RCC 7860 (cell line): Measurements from ENCODE around the gene ITGB1BP2.
"Not testable (repeated sequence)": the region's sequence is repeated elsewhere in the genome, so short reads cannot be mapped to it uniquely, and the experiment has no call there.

Source experiments
- DNase-seq: peaks from one replicate; pipeline ENCODE4 v3.0.0-alpha.2; 2015; ENCODE audit warnings: low spot score
- FAIRE-seq: peaks from 2 replicates; lab custom pipeline; 2012; peaks lifted over from hg19 to GRCh38; lab: Jason Lieb, UNC

Gene ITGB1BP2

GRCh38 chrX:71301195-71301924, at the start of gene ITGB1BP2:
Gene ITGB1BP2, plus strand, starts transcription at chrX:71301750. Its CDS starts 57 bp downstream, at chrX:71301807.
- FAIRE-seq: no peak
- DNase-seq: no peak

- DNase-seq (no peak), FAIRE-seq (no peak)
These were observed 49.3 kb upstream of the ITGB1BP2 start for GRCh38 chrX:71252221-71252620.

GRCh38 chrX:71253253-71254091, 48.1 kb upstream of the ITGB1BP2 start:
- DNase-seq (peak; percentile 15), FAIRE-seq (no peak)

GRCh38 chrX:71254092-71254963, 47.2 kb upstream of the ITGB1BP2 start, which contains the start of gene ZMYM3:
Gene ZMYM3, minus strand, starts transcription at chrX:71254140. Its CDS starts 885 bp downstream, at chrX:71253255.
- FAIRE-seq (no peak), DNase-seq (peak; percentile 63)

GRCh38 chrX:71256051-71256450, 45.5 kb upstream of the ITGB1BP2 start:
- no peak for DNase-seq

GRCh38 chrX:71256856-71257255, 44.7 kb upstream of the ITGB1BP2 start:
- FAIRE-seq (no peak), DNase-seq (no peak)

More at GRCh38 chrX:71256051-71256450, 45.5 kb upstream of the ITGB1BP2 start:
- no peak for FAIRE-seq

GRCh38 chrX:71268624-71269023, 32.9 kb upstream of the ITGB1BP2 start:
- FAIRE-seq, DNase-seq: not testable (repeated sequence)

- FAIRE-seq: no peak
These were observed 31.7 kb upstream of the ITGB1BP2 start for GRCh38 chrX:71269801-71270395.

GRCh38 chrX:71272313-71272712, 29.2 kb upstream of the ITGB1BP2 start:
- not testable (repeated sequence) for FAIRE-seq, DNase-seq

More at GRCh38 chrX:71269801-71270395, 31.7 kb upstream of the ITGB1BP2 start:
- no peak for DNase-seq

GRCh38 chrX:71281300-71281699, 20.2 kb upstream of the ITGB1BP2 start:
- DNase-seq, FAIRE-seq: not testable (repeated sequence)

GRCh38 chrX:71282514-71283402, 18.8 kb upstream of the ITGB1BP2 start:
- DNase-seq: peak; percentile 40
- no peak for FAIRE-seq

- FAIRE-seq (peak; percentile 92), DNase-seq (peak; percentile 96)
These were observed 18.0 kb upstream of the ITGB1BP2 start, which contains the start of gene NONO for GRCh38 chrX:71283403-71284143. Gene NONO, plus strand, starts transcription at chrX:71283635. Its CDS starts 7,003 bp downstream, at chrX:71290638.

GRCh38 chrX:71285929-71286328, 15.6 kb upstream of the ITGB1BP2 start:
- FAIRE-seq (peak; percentile 60), DNase-seq (no peak)

GRCh38 chrX:71291381-71291780, 10.2 kb upstream of the ITGB1BP2 start:
- FAIRE-seq (no peak), DNase-seq (no peak)

- no peak for FAIRE-seq
- DNase-seq: no peak
These were observed 8.7 kb upstream of the ITGB1BP2 start for GRCh38 chrX:71292669-71293365.

GRCh38 chrX:71296806-71297205, 4.7 kb upstream of the ITGB1BP2 start:
- FAIRE-seq (no peak), DNase-seq (no peak)

GRCh38 chrX:71298119-71298518, 3.4 kb upstream of the ITGB1BP2 start:
- DNase-seq (no peak), FAIRE-seq (no peak)

- not testable (repeated sequence) for DNase-seq, FAIRE-seq
These were observed 1.5 kb upstream of the ITGB1BP2 start for GRCh38 chrX:71300064-71300463.
